Testis (tissue), 3 donors: ENCODE measurements around the gene TFF3. TPM values are rescaled to one million over a fixed set of nuclear protein-coding genes. Genes with fewer than 3 reads are reported as not detected.

ENCODE experiments used
- DNase-seq: peaks from one replicate; pipeline ENCODE4 v3.0.0-alpha.2; 2019
- H3K27ac ChIP-seq, 2 donors: fragments of 200-600 bp; sonication (generic); one replicate each; pipeline ENCODE4 v1.5.1; 2019
- H3K27me3 ChIP-seq: fragments of 200-600 bp; sonication (generic); one replicate; pipeline ENCODE4 v1.5.1; 2019
- H3K36me3 ChIP-seq: fragments of 200-600 bp; sonication (generic); one replicate; pipeline ENCODE4 v1.5.1; 2017; ENCODE audit warnings: low read depth; ENCODE audit errors: missing control alignments
- H3K4me1 ChIP-seq: fragments of 200-600 bp; sonication (generic); one replicate; pipeline ENCODE4 v1.5.1; 2019
- H3K4me3 ChIP-seq, 2 donors: fragments of 200-600 bp; sonication (generic); one replicate each; pipeline ENCODE4 v1.5.1; 2017 to 2019
- H3K9me3 ChIP-seq: fragments of 200-600 bp; sonication (generic); one replicate; pipeline ENCODE4 v1.5.1; 2017
- POLR2A ChIP-seq: fragments of 450-650 bp; IDR thresholded peaks from one replicate; pipeline ENCODE4 v1.6.1; 2017; ENCODE audit warnings: antibody characterized with exemption, mild to moderate bottlenecking, moderate library complexity
- WGBS, 2 donors: methylation state at CpG; one replicate each; pipeline ENCODE4 v1.1.5; 2018; 5-methylcytosine and 5-hydroxymethylcytosine counted together
- intact Hi-C: fragments of 100-400 bp; cut with DNase I; formaldehyde crosslinking; loops from one replicate; pipeline ENCODE4 v1.15.1; 2023; ENCODE audit warnings: low total_unique reads
- polyA plus RNA-seq: library from polyadenylated mRNA; stranded (reverse); fragments of 350-450 nt; fragmentation: Illumina TruSeq; extraction: RNeasy Lipid Tissue Mini Kit (QIAGEN cat#74804); gene quantifications from one replicate; pipeline ENCODE4 v1.2.3, GENCODE V29; 2014; ENCODE audit warnings: low read depth, low replicate concordance; ENCODE audit not compliant: insufficient read depth
- total RNA-seq, 2 donors: library from RNA; depleted of rRNA; stranded (reverse); fragments of >200 nt; gene quantifications; one replicate each; pipeline ENCODE4 v1.2.3, GENCODE V29; 2016
- TF ChIP-seq, protein P1 (sequence below), 3 experiments: fragments of 450-650 bp in 2 of 3; fragments of 200-600 bp in 1 of 3; sonication (generic) in 1 of 3; IDR thresholded peaks; one replicate each; pipeline ENCODE4 v1.5.1; 2016 to 2019; ENCODE audit warnings: antibody characterized with exemption in 3 of 3, mild to moderate bottlenecking in 2 of 3, moderate library complexity in 1 of 3

TFF3 gene
- total and polyA plus RNA-seq, 3 donors from 2014 or later = 3.9 to 12.9 (median 11.5) TPM

- WGBS, 2 donors = 76 to 82% methylated on average over 14 to 18 of the region's 18 CpGs
- peak; percentile 19 for DNase-seq
- no peaks in the 10 kb centered on the region for H3K4me1 ChIP-seq
Measured at GRCh38 chr21:42263591-42264131, 51.5 kb downstream of the TFF3 start.

GRCh38 chr21:42262831-42263231 lies 52.4 kb downstream of the TFF3 start:
- no peak for DNase-seq
- H3K36me3 ChIP-seq = no peaks in the 10 kb centered on the region
- no peak overlapping the region for H3K4me3 ChIP-seq
- H3K4me1 ChIP-seq = no peaks in the 10 kb centered on the region
- H3K27ac ChIP-seq = no peak overlapping the region
- no peak for TF ChIP-seq POLR2A
- H3K9me3 ChIP-seq = no peaks in the 10 kb centered on the region
- no peaks in the 10 kb centered on the region for H3K27me3 ChIP-seq
- 81 to 88% methylated on average over 1 to 11 of the region's 11 CpGs for WGBS, 2 donors
- intact Hi-C loops = no loop called here

More at GRCh38 chr21:42263591-42264131, 51.5 kb downstream of the TFF3 start:
- no peak overlapping the region for H3K4me3 ChIP-seq
- H3K9me3 ChIP-seq = no peaks in the 10 kb centered on the region
- no peaks in the 10 kb centered on the region for H3K27me3 ChIP-seq
- no peak overlapping the region for H3K27ac ChIP-seq
- intact Hi-C loops = no loop called here
- no peaks in the 10 kb centered on the region for H3K36me3 ChIP-seq
- TF ChIP-seq, protein P1, sequence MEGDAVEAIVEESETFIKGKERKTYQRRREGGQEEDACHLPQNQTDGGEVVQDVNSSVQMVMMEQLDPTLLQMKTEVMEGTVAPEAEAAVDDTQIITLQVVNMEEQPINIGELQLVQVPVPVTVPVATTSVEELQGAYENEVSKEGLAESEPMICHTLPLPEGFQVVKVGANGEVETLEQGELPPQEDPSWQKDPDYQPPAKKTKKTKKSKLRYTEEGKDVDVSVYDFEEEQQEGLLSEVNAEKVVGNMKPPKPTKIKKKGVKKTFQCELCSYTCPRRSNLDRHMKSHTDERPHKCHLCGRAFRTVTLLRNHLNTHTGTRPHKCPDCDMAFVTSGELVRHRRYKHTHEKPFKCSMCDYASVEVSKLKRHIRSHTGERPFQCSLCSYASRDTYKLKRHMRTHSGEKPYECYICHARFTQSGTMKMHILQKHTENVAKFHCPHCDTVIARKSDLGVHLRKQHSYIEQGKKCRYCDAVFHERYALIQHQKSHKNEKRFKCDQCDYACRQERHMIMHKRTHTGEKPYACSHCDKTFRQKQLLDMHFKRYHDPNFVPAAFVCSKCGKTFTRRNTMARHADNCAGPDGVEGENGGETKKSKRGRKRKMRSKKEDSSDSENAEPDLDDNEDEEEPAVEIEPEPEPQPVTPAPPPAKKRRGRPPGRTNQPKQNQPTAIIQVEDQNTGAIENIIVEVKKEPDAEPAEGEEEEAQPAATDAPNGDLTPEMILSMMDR (IDR thresholded peaks at IDR 0.05) = no peak
- no peak for TF ChIP-seq POLR2A

DNA sequence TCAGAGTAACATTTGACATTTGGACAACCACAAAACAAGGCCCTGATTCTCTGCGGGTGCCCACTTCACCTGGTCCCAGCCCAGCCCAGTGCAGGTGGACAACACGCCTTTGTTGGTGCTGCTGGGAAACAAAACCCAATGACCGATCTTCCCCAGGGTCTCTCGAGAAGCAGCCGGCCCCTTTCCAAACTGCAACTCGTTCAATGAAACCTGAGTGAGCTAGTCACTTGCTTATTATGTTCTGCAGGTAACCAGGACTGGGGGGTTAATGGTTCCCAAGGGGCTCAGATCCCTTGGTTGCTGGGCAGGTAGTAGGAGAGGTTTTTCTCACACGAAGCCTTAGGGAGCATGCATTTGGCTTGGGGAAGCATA lies 53.4 kb downstream of the TFF3 start:
- TF ChIP-seq POLR2A = no peak
- TF ChIP-seq, protein P1 (IDR thresholded peaks at IDR 0.05) = no peak
- Histone ChIP-seq H3K4me3 (no peak overlapping the region), H3K27me3 (no peaks in the 10 kb centered on the region), H3K9me3 (no peaks in the 10 kb centered on the region), H3K4me1 (peaks cover 6% of the 10 kb centered on the region), H3K27ac (no peak overlapping the region), H3K36me3 (no peaks in the 10 kb centered on the region)
- intact Hi-C loops = no loop called here
- DNase-seq = no peak
- WGBS, 2 donors = 89% methylated on average over 7 of the region's 7 CpGs

Other genes with a start within 250 kb of the TFF3 start
- gene UMODL1, start 244.1 kb downstream of the TFF3 start, total RNA-seq = 1 to 10 TPM; 1.7 to 7.8 TPM
- 6.8 TPM for gene UMODL1, start 244.1 kb downstream of the TFF3 start, polyA plus RNA-seq
- gene ABCG1, start 96.3 kb downstream of the TFF3 start, total RNA-seq = 1 to 10 TPM; 4.6 to 5.9 TPM
- gene ABCG1, start 96.3 kb downstream of the TFF3 start, polyA plus RNA-seq = 5.1 TPM
- gene TFF2, start 35.6 kb upstream of the TFF3 start, total RNA-seq = not detected
- gene TFF2, start 35.6 kb upstream of the TFF3 start, polyA plus RNA-seq = not detected
- gene TFF1, start 51.1 kb upstream of the TFF3 start, total RNA-seq = not detected
- not detected for gene TFF1, start 51.1 kb upstream of the TFF3 start, polyA plus RNA-seq
- gene TMPRSS3, start 80.6 kb upstream of the TFF3 start, total RNA-seq = under 1 TPM in 1 of 2 donors, not detected in 1; 0.56 TPM
- gene TMPRSS3, start 80.6 kb upstream of the TFF3 start, polyA plus RNA-seq = 0.40 TPM
- gene UBASH3A, start 88.5 kb upstream of the TFF3 start, total RNA-seq = 1 to 10 TPM in 1 of 2 donors, under 1 TPM in 1; 0.39 to 1.4 TPM
- gene UBASH3A, start 88.5 kb upstream of the TFF3 start, polyA plus RNA-seq = 0.40 TPM
- gene RSPH1, start 180.8 kb upstream of the TFF3 start, total RNA-seq = 10 to 100 TPM; 10.4 to 20.8 TPM
- 59.6 TPM for gene RSPH1, start 180.8 kb upstream of the TFF3 start, polyA plus RNA-seq
- gene SLC37A1, start 198.4 kb upstream of the TFF3 start, total RNA-seq = 10 to 100 TPM; 22.6 to 24.3 TPM
- 48.3 TPM for gene SLC37A1, start 198.4 kb upstream of the TFF3 start, polyA plus RNA-seq